NOMO-1 (cell line): ENCODE measurements around the gene KDM5C.
A peak's percentile ranks its signal among the peaks of the same experiment; 100 is the strongest.

Experiments used
- DNase-seq, 2 experiments: peaks; one replicate each; lab custom pipeline; 2025; ENCODE audit not compliant: unreplicated experiment in 2 of 2; lab: John Stamatoyannopoulos, UW

The KDM5C gene

DNA sequence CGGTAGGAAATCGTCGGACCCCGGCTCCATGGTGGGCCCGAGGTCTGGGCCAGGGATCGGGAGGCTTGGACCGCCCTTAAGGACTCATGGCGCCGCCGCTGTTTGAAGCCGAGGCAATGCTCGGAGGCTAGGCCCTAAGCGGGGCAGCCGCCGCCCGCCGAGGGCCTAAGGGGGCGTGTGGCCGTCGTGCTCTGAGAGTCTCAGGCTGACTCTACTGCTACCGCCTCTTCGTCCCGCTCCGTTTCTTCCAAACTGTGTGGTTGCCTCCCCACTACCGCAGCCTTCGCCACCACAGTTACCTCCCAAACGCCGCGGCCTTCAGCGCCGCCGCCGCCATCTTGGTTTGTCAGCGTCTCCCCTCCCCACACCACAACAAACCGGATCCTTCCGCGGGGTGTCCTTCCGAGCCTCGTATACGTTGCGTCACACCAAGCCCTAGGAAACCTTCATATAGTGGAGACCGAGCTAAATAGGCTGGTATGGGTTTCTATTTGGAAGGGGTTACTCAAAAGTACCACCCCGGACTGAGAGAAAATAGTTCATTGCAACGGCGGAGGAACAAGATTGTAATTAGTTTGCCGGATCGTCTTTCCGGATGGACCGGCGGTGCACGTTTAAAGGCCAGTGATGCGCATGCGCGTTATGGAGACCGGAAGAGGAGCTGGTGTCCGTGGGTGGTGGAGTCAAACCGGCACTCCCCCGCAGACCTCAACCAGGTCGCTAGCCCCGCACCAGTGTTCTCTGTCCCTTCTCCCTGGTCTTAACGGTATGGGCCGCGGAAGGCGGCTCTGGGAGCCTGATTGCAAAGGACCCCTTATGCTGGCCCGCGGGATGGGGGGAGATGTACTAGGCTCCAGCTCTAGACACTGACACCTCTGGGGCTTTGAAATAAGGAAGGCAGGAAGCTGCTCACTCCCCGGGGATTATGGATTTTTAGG, at the start of gene KDM5C:
Gene KDM5C (minus strand): TSS at position 348 of the 938 bp plus-strand sequence. CDS start 318 bp downstream, at position 30.
- peak; percentile 85 to 88 for DNase-seq

DNA sequence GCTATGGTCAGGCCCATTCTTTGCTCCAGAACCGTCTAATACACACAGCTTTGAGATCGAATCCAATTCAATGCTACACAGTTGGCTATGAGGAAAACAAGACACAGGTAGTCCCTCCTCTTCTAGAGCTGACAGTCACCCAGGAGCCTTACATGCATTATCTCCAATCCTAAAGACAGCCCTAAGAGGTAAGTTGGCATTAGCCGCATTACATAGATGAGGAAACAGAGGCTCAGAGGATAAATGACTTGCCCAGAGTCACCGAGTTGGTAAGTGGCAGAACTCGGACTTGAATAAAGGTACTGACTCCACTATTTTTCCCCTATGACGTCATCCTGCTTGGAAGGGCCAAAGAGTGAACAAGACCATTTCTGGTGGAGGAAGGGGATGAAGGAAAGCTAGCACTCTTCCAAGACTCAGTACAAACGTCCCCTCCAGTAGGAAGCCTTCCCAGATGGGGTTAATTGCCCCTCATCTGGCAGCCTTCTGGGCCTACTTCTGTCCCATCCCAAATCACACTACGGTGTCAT, 47.9 kb upstream of the KDM5C start:
- no peak for DNase-seq

DNA sequence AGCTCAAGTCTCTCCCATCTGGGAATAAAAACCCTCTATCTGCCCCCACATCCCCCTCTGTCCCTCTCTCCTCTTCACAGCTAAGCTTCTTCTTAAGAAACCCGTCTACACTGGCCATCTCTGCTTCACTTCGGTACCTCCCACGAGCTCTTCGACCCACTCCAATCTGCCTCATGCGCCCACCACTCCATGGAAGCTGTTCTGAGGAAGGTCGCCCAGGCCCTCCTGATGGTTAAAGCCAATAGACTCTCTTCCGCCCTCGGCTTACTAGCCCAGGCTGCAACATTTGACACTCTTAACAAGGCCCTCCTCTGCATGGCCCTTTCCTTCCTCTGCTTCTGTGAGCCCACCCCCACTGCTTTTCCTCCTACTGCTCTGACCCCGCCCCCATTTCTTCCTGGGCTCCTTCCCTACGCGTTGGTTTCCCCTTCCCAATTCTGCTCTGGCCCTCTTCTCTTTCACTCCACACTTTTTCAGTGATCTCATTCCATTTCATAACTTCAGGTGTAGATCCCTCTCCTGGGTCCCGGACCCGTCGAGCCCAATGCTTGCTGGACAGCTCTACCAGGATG, 44.6 kb upstream of the KDM5C start:
- DNase-seq = no peak

DNA sequence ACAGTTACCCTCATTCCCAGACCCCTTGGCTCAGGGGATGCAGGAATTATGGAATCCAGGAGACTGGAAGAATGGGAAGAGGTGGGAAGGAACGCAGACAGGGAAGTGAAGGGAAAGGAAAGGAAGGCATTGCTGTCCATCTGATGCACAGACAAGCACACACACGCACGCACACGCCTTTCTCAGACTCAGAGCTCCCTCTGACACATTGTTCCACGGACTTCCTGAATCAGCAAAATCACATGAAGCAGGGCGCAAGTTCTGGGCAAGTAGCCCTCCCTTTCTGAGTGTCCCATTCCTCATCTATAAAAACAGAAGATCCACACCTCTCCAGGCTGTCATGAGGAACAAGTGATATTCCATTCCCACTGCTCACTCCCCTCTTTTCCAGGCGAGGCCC, 43.2 kb upstream of the KDM5C start:
- no peak for DNase-seq

DNA sequence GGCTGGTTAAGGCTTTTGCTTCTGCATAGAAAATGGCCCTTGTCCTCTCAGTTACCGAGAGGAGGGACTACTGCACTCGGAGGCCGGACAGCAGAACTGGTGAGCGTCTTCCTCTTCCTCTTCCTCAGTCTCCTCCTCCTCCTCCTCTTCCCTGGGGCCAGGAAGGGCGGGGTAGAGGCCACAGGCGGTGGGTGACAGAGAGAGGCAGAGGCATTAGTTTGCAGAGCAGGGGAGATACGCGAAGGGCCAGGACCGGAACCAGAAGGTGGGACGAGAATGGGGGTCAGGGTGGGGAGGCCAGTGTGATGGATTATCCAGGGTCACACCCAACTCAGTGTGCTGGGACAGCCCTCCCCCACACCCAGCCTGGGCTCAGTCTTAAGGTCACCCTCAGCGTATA, 41.9 kb upstream of the KDM5C start:
- DNase-seq = peak in 1 of 2 experiments; percentile 2

DNA sequence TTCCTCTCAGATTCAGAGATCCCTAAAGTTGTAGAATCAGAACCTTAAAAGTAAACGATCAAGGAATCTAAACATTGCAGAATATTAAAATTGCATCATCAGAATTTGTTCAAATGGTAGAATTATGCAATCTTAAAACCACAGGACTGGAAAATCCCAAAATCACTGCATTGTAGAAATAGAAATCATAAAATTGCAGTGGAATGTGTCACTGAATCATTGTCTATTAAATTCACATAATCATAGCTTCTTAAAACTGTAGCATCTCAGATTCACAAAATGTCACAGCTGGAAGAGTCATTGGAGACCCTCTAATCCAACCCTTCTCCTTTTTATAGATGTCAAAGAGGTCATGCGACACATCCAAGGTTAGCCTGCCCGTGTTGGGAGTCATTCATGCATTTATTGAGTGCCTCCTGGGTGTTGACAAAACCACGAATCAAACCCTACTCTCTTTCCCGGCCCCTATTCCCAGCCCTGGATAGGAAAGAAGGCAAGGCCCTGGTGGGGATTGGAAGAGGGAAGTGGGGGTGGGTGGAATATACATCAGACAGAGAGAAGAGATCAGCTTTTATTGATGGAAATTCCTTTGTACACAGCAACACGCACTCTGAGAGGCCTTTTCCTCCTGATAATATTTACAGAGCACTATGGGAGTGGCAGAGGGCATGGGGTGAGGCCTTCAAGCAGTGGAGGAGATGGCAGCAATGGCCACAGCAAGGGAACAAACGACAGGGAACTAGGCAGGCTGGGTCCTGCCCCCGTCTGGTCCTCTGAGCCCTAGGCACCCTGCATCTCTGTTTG, 41.0 kb upstream of the KDM5C start:
- DNase-seq = no peak

DNA sequence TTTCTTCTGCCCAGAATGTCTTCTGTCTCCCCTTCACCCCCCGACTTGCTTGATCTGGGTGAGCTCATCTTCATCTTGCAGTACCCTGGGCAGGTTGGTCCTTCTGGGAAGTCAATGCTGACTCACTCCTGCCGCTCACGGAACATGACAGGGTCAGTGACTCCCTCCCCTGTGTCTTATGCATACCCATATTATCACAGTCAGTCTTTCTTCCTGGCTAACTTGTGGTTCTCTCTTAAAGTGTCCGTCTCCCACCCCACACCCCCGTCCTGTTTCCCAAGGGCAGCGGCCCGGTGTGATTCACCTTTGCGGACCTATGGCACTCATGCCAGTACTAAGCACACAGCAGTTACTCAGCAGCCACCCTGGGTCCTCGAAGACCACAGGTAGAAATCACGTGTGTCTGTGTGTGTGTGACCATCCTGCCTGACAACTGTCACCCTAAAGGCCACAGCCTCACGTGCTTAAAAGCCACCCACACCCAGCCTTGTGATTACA, 38.6 kb upstream of the KDM5C start:
- no peak for DNase-seq

DNA sequence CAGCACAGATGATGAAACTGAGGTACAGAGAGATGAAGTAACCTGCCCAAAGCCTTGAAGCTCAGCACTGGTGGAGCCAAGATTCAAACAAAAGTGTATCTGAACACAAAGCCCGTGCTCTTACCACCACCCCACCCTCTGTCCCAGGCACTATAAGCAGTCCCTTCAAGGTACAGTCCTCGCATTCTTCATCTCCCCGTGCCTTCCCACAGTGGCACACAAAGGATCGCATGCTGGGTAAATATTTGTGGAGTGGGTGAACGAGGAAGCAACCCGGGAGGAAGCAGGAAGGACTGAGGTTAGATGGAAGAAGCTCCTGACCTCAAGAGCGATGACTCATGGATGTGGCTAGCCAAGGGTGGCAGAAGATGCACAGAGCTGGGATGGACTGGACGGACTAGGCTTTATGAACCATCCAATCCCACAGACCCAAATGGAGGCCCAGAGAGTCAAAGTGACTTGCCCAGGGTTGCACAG, 37.9 kb upstream of the KDM5C start:
- DNase-seq = peak; percentile 44 to 71

DNA sequence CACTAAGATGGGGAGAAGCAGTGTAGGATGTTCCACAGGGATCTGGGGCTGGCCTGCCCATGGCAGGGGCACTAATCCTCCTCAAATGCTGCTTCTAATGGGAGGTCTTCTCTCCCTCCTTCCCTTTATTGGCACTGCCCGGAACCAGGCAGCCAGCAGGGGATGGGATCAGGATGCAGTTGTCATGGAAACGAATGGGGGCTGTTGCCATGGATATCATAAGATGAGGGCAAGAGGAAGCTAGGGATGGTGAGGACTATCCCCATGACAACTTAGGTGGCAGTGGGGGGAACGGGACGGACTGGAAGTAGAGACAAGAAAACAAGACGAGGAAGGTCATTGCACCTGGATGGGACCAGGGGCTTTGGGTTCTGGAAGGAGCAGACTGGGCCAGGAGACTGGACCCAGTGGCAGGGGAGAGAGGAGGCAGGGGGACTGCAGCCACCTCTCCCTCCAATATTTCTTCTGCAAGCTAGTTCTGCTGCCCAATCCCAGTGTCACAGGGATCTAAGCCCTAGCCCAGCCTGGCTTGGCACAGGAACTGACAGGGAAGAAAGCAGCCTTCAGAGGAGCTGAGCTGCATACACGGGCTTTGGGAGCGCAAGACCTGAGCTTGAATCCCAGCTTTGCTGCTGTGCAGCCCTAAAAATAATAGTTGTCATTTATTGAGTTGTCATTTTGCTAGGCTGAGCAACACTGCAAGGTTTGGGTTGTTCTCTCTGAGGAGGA, 37.3 kb upstream of the KDM5C start:
- DNase-seq = no peak

DNA sequence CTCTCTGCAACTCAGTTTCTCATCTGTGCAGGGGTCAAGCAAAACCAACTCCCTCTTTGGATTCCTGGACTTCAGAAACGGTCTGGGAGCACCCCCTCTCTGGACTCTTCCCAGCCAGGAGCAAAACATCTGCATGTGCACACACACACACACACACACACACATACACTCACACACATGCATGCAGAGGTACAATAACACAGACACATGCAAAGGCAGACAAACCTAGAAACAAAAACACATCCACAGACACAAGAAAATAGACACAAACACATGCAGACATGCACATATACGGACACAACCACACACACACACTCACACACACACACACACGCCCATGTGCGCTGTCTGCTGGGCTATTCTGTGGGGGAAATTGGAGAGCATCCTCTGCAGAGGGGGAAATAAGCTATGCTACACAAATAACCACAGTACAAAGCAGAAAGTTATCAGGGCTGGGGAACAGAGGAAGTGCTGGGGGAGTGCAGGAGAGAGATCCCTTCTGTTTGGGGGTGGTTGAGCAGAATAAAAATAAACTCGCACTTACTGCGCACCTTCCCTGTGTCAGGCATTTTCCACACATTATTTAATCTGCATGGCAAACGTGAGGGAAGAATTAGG, 36.5 kb upstream of the KDM5C start:
- DNase-seq = no peak

DNA sequence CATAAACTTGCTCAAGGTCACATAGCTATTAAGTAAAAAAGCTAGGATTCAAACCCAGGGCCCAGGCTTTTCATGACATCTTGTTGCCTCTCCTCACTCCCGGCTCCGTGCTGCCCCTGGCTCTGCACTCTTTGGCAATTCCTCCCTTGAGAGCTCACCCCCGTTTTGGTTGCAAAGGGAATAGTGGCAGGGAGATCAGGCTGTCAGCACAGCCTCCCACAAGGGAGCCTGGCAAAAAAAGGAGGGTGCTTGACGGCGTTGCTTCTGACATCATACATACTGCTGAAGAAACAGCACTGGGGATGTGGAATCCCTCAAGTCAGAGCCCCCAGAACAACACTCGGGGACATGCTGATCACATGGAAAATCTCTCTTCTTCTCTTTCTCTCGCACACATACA, 35.8 kb upstream of the KDM5C start:
- no peak for DNase-seq

DNA sequence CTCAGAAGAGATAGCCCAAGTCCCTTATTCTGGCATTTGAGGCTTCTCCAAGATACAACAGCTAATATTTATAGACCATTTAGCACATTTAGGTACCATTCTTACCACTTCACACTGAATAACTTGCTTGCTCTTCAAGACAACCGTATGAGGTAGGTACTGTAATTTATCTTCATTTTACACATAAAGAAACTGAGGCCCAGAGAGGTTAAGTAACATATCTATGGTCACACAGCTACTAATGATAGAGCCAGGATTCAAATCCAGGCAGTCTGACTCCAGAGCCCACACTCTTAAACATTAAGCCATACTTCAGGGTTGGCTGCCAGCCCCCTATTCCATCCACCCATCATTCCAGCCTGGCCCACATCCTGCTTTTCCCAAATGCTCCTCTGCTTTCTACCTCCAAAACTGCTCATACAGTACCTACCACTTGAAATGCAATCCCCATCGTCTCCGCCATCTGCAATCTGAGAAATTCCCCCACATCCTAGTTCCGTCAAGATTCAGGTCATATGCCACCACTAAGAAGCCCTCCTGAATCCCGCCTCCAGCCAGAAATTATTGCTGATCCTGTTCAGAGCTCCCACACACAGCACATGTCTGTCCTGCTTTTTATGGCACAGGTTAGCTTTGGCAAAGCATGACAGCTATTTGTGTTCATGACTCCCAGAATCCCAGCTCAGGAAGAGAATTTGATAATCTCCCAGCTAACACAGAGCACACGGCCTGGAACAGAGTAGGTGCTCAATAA, 32.8 kb upstream of the KDM5C start:
- no peak for DNase-seq

DNA sequence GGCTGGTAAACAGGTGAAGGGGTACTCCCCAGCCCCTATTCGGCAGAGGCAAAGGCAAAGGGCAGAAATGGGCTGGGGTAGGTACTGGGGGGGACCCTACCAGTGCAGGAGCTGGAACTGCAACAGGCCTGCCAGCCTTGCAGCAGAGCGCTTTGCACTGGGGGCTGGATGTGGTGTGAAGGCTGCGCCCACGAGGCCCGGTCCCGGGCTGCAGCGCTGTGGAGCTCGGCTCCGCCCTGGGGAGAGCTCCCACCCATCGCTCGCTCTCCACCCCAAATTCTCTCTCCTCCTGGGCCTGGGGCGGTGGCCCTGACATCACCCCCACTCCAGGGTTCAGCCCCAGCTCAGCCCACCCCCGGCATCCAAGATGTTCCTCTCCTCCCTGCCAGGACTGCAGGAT, 32.2 kb upstream of the KDM5C start:
- DNase-seq = no peak

DNA sequence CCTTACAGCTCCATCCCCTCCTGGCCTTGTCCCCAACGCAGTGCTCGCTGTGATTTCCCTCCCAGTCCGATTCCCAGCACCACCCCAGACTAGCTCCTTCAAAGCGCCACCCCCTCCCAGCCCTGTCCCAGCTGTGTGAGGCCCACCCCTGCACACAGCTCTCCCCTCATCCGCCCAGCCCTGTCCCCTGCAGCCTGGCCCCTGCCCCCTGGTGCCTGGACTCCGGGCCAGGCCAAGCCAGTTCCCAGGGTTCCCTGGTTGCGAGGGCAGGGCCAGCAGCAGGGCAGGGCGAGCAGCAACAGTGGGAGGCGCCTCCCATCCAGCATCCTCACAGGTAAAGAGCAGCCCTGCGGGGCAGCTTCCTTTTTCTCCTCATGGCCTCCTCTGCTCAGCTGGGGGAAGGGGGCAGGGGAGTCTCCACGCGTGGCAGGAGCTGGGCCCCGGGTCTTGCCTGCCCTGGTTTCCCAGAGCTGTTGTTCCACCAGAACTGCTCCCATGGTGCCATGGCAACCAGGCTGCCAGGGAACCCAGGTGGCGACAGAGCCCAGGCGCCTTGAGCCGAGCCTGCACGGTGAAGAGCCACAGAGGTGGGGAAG, 31.5 kb upstream of the KDM5C start:
- DNase-seq = no peak

DNA sequence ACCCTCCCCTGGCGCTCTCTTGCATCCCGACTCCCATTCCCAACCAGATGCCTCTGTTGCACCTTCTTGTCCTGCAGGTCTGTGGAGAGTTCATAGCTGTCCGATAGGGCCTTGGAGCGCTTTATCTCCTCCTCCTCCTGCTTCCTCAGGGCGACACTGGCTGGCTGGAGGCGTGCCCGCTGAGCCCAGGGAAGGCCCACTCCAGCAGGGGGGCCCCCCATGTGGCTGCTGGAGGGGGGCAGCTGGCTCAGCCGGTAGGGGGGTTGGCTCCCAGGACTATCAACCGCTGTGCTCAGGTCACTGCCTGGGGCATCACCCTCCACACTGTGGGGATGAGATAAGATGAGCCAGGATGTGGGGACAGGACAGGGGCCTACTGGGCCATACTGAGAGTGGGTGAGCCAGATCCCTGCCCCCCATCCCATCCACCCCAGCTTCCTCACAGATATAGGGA, 30.8 kb upstream of the KDM5C start:
- no peak for DNase-seq

DNA sequence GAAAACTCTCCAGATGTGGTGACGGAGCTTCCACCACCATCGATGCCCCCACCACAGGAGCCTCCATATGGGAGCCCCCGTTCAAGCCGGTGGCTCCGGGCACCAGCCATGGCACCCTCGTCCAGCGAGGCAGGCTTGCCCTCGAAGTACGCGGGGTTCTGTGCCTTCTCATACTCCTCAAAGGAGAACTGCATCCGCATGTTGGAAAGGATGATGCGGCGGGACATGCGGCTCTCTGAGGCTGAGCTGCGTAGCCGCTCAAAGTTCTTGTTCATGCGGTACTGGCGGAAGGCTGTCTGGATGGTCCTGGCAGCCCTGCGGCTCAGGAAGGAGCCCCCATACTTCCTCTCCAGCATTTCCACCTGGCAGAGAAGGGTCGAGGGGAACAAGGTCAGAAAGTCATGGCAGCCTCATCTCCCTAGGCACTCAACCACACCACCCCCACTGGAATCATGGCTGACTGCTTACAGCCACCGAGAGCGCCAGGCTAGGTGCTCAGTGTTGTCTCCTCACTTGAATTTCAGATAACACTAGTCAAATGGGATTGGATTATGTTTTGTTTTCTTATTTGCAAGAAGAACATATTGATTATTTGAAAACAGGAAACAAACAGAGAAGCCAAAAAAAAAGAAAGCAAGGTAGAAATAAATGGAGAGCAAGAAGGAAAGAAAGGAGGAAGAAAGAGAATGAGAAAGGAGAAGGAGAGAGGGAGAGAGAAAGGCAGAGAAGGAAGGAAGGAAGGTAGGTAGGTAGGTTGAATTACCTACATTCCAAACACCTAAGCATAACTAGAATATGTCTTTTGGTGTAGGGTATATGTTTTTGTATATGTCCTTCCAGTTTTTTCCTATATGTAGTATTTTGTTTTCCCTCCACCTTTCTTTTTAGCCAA, 29.8 kb upstream of the KDM5C start:
- no peak for DNase-seq

DNA sequence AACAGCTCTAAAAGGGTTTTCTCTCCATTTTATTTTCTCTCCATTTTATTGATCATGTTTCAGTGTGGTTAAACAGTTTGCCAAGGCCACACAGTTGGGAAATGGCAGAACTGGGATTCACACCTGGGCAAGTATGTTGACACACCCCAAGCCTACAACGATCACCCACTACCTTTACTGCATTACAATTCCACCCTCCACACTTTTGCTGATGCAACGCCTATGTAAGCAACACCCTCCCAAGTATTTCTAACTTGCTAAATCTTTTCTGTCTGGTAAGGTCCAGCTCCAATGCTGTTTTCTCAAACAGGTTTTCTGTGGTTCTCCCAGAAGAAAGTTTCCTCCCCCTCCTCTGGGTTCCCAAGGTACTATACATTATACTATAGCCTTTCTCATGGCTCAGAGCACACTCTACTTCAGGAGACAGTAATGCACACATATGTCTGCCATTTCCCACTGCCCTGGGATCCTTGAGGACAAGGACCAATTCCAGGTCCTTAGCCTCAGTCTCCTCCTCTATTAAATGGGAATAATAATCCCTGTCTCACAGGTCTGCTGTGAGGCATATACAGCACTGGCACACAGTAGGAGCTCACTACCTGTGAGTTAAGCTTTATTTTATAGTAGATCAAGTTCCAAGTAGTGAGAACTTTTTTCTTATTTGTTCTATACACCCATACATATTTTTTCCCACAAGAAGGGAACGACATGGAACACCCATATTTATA, 28.4 kb upstream of the KDM5C start:
- no peak for DNase-seq
